GM12878 (cell line): ENCODE results near the gene ACE. TPM values are rescaled to one million over a fixed set of nuclear protein-coding genes. Genes with fewer than 3 reads are reported as not detected.

Experiments used
- ATAC-seq: fragments of 200-7000 bp; cut with Tn5 transposase; 3 replicates; pipeline ENCODE4 v1.9.1; 2020; ENCODE audit warnings: mild to moderate bottlenecking, moderate library complexity
- BruUV-seq: library from RNA; stranded (reverse); fragments of 400-500 nt; replicated peaks from 2 replicates; lab custom pipeline; 2021; lab: Mats Ljungman, UMichigan
- CTCF ChIA-PET: fragments of 300-600 bp; sonication (Branson Sonifier 250); formaldehyde crosslinking; extraction: SDS; loops from one replicate; lab custom pipeline; 2021; ENCODE audit warnings: inconsistent platforms; lab: Yijun Ruan, JAX
- POLR2A ChIA-PET: fragments of 350-600 bp; formaldehyde crosslinking; extraction: SDS; loops from one replicate; lab custom pipeline; 2021; ENCODE audit warnings: inconsistent platforms; lab: Charles Lee
- RAD21 ChIA-PET: fragments of 300-600 bp; sonication (Branson Sonifier 250); formaldehyde crosslinking; loops from one replicate; lab custom pipeline; 2023; ENCODE audit warnings: antibody characterized with exemption; ENCODE audit not compliant: unreplicated experiment; lab: Charles Lee
- SMC1A ChIA-PET: fragments of 300-600 bp; sonication (Branson Sonifier 250); formaldehyde crosslinking; loops from one replicate; lab custom pipeline; 2023; ENCODE audit not compliant: unreplicated experiment, uncharacterized antibody; lab: Charles Lee
- DNase-seq: peaks from one replicate; pipeline ENCODE4 v3.0.0-alpha.2; 2011; ENCODE audit warnings: low read depth, low spot score
- FAIRE-seq: peaks from 3 replicates; lab custom pipeline; 2011; peaks lifted over from hg19 to GRCh38; lab: Jason Lieb, UNC
- H2AFZ ChIP-seq: 2 replicates; pipeline ENCODE4 v1.6.0; 2011; ENCODE audit warnings: low read depth, low read length, control low read depth; ENCODE audit not compliant: control insufficient read depth
- H3K27ac ChIP-seq: 2 replicates; pipeline ENCODE4 v1.5.1; 2011; ENCODE audit warnings: control low read depth; ENCODE audit not compliant: control insufficient read depth, insufficient read depth
- H3K27me3 ChIP-seq, 2 experiments: replicated peaks in 1 of 2; 2 replicates each; pipeline versions ENCODE4 v1.6.0 to v1.6.1; 2011; ENCODE audit warnings: low read length in 1 of 2; ENCODE audit not compliant: control insufficient read depth in 2 of 2, insufficient read depth in 2 of 2
- H3K36me3 ChIP-seq, 2 experiments: 2 replicates each; pipeline ENCODE4 v1.5.1; 2011; ENCODE audit warnings: low read length in 1 of 2; ENCODE audit not compliant: control insufficient read depth in 2 of 2, insufficient read depth in 2 of 2
- H3K4me1 ChIP-seq: 2 replicates; pipeline ENCODE4 v1.6.1; 2011; ENCODE audit warnings: mild to moderate bottlenecking, low read length, moderate library complexity, mixed read lengths; ENCODE audit not compliant: control insufficient read depth, insufficient read depth
- H3K4me2 ChIP-seq: 2 replicates; pipeline ENCODE4 v1.6.0; 2011; ENCODE audit warnings: control low read depth; ENCODE audit not compliant: control insufficient read depth, insufficient read depth
- H3K4me3 ChIP-seq: fragments of 200-600 bp; sonication (generic); 2 replicates; pipeline ENCODE4 v1.5.1; 2016
- H3K79me2 ChIP-seq: 2 replicates; pipeline ENCODE4 v1.6.0; 2011; ENCODE audit warnings: low read length; ENCODE audit not compliant: control insufficient read depth, insufficient read depth
- H3K9ac ChIP-seq: 2 replicates; pipeline ENCODE4 v1.8.0; 2011; ENCODE audit warnings: low read length, control low read depth, mixed read lengths; ENCODE audit not compliant: control insufficient read depth, insufficient read depth
- H3K9me3 ChIP-seq: replicated peaks from 3 replicates; pipeline ENCODE4 v1.5.1; 2011; ENCODE audit warnings: mild to moderate bottlenecking, low read length; ENCODE audit not compliant: control insufficient read depth, insufficient read depth
- H4K20me1 ChIP-seq: 2 replicates; pipeline ENCODE4 v1.6.0; 2011; ENCODE audit not compliant: control insufficient read depth, insufficient read depth
- CBX3 ChIP-seq: fragments of 200-600 bp; sonication (generic); IDR thresholded peaks from 2 replicates; pipeline ENCODE4 v1.6.1; 2016; ENCODE audit warnings: low read depth, borderline replicate concordance
- CREB1 ChIP-seq: IDR thresholded peaks from 2 replicates; pipeline ENCODE4 v1.6.1; 2012; ENCODE audit warnings: low read depth, mild to moderate bottlenecking, inconsistent platforms
- RELA ChIP-seq: fragments of 450-650 bp; IDR thresholded peaks from 2 replicates; pipeline ENCODE4 v1.8.0; 2014; ENCODE audit warnings: borderline replicate concordance; ENCODE audit not compliant: partially characterized antibody
- WGBS: methylation state at CpG from one replicate; pipeline ENCODE4 v1.1.6; 2016; ENCODE audit warnings: low lambda C conversion rate; ENCODE audit not compliant: insufficient replicate concordance, insufficient coverage; ENCODE audit errors: missing lambda C conversion rate; 5-methylcytosine and 5-hydroxymethylcytosine counted together
- in situ Hi-C: fragments of 300-500 bp; cut with MboI; formaldehyde crosslinking; loops from 9 replicates; pipeline ENCODE4 v1.14.3; 2018; ENCODE audit warnings: mixed read lengths
- intact Hi-C: fragments of 100-400 bp; cut with micrococcal nuclease; formaldehyde crosslinking; loops from one replicate; pipeline ENCODE4 v1.14.2; 2022; ENCODE audit not compliant: unreplicated experiment
- polyA plus RNA-seq, 11 experiments: library from polyadenylated mRNA; depleted of rRNA in 4 of 11; unstranded in 6 of 11; stranded (reverse) in 5 of 11; fragments of >200 nt; fragmentation: Nextera tagmentation in 4 of 11; fragmentation: Illumina TruSeq in 1 of 11; extraction: Ambion mirVana in 4 of 11; extraction: Trizol in 1 of 11; gene quantifications; 1 replicate in 1 of 11; 2 replicates in 10 of 11; pipeline versions ENCODE4 v1.2.1 to v1.2.3, GENCODE V29; 2011 to 2016; ENCODE audit warnings: inconsistent platforms in 2 of 11, missing spikeins in 2 of 11, low read depth in 1 of 11
- total RNA-seq, 4 experiments: library from RNA; depleted of rRNA in 3 of 4; stranded (reverse); fragments of >200 nt in 3 of 4; fragmentation: Illumina TruSeq in 1 of 4; extraction: Trizol in 1 of 4; gene quantifications; 2 replicates each; pipeline versions ENCODE4 v1.2.1 to v1.2.3, GENCODE V29; 2013 to 2021
- TF ChIP-seq, protein P1 (sequence below): fragments of 450-650 bp; IDR thresholded peaks from 2 replicates; pipeline ENCODE4 v1.6.1; 2017; ENCODE audit warnings: mild to moderate bottlenecking
- TF ChIP-seq, protein P2 (sequence below): fragments of 450-650 bp; IDR thresholded peaks from 2 replicates; pipeline ENCODE4 v1.6.1; 2017; ENCODE audit warnings: mild to moderate bottlenecking, moderate library complexity
- TF ChIP-seq, protein P3 (sequence below): IDR thresholded peaks from 2 replicates; pipeline ENCODE4 v1.6.1; 2012; ENCODE audit warnings: improper control_type of control experiment, low read depth, low read length; ENCODE audit not compliant: insufficient replicate concordance
- TF ChIP-seq, protein P4 (sequence below): fragments of 450-650 bp; IDR thresholded peaks from 2 replicates; pipeline ENCODE4 v1.6.1; 2017; ENCODE audit warnings: low read depth, mild to moderate bottlenecking, moderate library complexity

The ACE gene
- total and polyA plus RNA-seq, 10 of the 15 experiments (the other 5 are each of a cell fraction or from before 2014, with no cell fraction given) = 0.46 TPM; not detected in 9

DNA sequence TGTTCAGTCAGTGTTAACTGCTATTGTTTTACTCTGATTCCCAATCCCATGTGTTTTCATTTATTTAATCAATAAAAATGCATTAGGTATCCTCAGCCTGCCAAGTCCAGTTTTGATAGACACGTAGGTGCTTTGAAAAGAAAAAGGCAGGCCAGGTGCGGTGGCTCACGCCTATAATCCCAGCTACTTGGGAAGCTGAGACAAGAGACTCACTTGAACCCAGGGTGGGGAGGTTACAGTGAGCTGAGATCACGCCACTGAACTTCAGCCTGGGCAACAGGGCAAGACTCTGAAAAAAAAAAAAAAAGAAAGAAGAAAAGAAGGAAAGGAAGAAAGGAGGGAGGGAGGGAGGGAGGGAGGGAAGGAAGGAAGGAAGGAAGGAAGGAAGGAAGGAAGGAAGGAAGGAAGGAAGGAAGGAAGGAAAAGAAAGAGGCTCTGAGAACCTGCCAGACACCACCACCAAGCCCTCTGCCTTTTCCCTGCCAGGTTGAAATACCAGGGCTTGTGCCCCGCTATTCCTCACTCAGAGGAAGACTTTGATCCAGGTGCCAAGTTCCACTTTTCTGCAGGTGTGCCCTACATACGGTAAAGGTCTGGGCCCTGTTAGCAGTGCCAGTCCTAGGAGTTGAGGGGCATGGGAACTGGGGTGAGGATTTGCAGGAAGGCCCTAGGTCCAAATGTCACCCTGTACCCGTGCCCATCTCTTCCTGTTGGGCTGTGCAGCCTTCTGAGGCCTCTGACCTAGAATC lies 36.2 kb downstream of the ACE start (continued):
- TF ChIP-seq, protein P1, sequence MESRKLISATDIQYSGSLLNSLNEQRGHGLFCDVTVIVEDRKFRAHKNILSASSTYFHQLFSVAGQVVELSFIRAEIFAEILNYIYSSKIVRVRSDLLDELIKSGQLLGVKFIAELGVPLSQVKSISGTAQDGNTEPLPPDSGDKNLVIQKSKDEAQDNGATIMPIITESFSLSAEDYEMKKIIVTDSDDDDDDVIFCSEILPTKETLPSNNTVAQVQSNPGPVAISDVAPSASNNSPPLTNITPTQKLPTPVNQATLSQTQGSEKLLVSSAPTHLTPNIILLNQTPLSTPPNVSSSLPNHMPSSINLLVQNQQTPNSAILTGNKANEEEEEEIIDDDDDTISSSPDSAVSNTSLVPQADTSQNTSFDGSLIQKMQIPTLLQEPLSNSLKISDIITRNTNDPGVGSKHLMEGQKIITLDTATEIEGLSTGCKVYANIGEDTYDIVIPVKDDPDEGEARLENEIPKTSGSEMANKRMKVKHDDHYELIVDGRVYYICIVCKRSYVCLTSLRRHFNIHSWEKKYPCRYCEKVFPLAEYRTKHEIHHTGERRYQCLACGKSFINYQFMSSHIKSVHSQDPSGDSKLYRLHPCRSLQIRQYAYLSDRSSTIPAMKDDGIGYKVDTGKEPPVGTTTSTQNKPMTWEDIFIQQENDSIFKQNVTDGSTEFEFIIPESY = no peak

DNA sequence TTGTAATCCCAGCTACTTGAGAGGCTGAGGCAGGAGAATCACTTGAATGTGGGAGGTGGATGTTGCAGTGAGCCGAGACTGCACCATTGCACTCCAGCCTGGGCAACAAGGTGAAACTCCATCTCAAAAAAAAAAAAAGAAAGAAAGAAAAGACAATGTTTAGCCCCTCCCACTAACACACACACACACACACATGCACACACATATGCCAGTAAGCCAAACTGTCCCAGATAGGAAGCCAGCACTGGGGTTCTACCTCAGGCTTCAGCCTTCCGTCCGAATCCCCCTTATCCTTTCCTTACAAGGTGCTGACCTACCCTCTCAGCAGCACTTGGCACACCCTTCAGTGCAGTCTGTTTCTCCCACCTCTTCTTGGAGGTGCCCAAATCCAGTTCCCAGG lies 37.6 kb downstream of the ACE start:
- ChIA-PET RAD21 (no interaction called here), POLR2A (no interaction called here), CTCF (interaction anchor here (0.6 to 1.2 kb wide), 3 partner anchors 11 to 432 kb away, joined by 3 to 4 read pairs (median 3); no protein-coding TSS in a partner anchor), SMC1A (no interaction called here)
- H4K20me1 ChIP-seq = no peaks in the 10 kb centered on the region
- H3K27me3 ChIP-seq = no peaks in the 10 kb centered on the region
- no peak overlapping the region for H3K27ac ChIP-seq
- ATAC-seq (no peak), DNase-seq (no peak), FAIRE-seq (no peak)
- intact Hi-C loops = no loop called here
- H3K4me2 ChIP-seq = peak overlapping the region; percentile 21
- H3K9me3 ChIP-seq = no peaks in the 10 kb centered on the region
- no peaks in the 10 kb centered on the region for H3K36me3 ChIP-seq
- BruUV-seq = no TSS peak
- H3K4me3 ChIP-seq = no peak overlapping the region
- peaks cover 9% of the 10 kb centered on the region for H3K4me1 ChIP-seq
- no peak overlapping the region for H2AFZ ChIP-seq
- in situ Hi-C loops = no loop called here
- no peaks in the 10 kb centered on the region for H3K79me2 ChIP-seq
- H3K9ac ChIP-seq = no peak overlapping the region
- 0% methylated on average over 3 of the region's 3 CpGs for WGBS
- TF ChIP-seq, protein P2, sequence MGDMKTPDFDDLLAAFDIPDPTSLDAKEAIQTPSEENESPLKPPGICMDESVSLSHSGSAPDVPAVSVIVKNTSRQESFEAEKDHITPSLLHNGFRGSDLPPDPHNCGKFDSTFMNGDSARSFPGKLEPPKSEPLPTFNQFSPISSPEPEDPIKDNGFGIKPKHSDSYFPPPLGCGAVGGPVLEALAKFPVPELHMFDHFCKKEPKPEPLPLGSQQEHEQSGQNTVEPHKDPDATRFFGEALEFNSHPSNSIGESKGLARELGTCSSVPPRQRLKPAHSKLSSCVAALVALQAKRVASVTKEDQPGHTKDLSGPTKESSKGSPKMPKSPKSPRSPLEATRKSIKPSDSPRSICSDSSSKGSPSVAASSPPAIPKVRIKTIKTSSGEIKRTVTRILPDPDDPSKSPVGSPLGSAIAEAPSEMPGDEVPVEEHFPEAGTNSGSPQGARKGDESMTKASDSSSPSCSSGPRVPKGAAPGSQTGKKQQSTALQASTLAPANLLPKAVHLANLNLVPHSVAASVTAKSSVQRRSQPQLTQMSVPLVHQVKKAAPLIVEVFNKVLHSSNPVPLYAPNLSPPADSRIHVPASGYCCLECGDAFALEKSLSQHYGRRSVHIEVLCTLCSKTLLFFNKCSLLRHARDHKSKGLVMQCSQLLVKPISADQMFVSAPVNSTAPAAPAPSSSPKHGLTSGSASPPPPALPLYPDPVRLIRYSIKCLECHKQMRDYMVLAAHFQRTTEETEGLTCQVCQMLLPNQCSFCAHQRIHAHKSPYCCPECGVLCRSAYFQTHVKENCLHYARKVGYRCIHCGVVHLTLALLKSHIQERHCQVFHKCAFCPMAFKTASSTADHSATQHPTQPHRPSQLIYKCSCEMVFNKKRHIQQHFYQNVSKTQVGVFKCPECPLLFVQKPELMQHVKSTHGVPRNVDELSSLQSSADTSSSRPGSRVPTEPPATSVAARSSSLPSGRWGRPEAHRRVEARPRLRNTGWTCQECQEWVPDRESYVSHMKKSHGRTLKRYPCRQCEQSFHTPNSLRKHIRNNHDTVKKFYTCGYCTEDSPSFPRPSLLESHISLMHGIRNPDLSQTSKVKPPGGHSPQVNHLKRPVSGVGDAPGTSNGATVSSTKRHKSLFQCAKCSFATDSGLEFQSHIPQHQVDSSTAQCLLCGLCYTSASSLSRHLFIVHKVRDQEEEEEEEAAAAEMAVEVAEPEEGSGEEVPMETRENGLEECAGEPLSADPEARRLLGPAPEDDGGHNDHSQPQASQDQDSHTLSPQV = no peak
- TF ChIP-seq CREB1 (no peak), CBX3 (no peak), RELA (no peak)
- TF ChIP-seq, protein P3, sequence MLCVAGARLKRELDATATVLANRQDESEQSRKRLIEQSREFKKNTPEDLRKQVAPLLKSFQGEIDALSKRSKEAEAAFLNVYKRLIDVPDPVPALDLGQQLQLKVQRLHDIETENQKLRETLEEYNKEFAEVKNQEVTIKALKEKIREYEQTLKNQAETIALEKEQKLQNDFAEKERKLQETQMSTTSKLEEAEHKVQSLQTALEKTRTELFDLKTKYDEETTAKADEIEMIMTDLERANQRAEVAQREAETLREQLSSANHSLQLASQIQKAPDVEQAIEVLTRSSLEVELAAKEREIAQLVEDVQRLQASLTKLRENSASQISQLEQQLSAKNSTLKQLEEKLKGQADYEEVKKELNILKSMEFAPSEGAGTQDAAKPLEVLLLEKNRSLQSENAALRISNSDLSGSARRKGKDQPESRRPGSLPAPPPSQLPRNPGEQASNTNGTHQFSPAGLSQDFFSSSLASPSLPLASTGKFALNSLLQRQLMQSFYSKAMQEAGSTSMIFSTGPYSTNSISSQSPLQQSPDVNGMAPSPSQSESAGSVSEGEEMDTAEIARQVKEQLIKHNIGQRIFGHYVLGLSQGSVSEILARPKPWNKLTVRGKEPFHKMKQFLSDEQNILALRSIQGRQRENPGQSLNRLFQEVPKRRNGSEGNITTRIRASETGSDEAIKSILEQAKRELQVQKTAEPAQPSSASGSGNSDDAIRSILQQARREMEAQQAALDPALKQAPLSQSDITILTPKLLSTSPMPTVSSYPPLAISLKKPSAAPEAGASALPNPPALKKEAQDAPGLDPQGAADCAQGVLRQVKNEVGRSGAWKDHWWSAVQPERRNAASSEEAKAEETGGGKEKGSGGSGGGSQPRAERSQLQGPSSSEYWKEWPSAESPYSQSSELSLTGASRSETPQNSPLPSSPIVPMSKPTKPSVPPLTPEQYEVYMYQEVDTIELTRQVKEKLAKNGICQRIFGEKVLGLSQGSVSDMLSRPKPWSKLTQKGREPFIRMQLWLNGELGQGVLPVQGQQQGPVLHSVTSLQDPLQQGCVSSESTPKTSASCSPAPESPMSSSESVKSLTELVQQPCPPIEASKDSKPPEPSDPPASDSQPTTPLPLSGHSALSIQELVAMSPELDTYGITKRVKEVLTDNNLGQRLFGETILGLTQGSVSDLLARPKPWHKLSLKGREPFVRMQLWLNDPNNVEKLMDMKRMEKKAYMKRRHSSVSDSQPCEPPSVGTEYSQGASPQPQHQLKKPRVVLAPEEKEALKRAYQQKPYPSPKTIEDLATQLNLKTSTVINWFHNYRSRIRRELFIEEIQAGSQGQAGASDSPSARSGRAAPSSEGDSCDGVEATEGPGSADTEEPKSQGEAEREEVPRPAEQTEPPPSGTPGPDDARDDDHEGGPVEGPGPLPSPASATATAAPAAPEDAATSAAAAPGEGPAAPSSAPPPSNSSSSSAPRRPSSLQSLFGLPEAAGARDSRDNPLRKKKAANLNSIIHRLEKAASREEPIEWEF = no peak
- TF ChIP-seq, protein P4, sequence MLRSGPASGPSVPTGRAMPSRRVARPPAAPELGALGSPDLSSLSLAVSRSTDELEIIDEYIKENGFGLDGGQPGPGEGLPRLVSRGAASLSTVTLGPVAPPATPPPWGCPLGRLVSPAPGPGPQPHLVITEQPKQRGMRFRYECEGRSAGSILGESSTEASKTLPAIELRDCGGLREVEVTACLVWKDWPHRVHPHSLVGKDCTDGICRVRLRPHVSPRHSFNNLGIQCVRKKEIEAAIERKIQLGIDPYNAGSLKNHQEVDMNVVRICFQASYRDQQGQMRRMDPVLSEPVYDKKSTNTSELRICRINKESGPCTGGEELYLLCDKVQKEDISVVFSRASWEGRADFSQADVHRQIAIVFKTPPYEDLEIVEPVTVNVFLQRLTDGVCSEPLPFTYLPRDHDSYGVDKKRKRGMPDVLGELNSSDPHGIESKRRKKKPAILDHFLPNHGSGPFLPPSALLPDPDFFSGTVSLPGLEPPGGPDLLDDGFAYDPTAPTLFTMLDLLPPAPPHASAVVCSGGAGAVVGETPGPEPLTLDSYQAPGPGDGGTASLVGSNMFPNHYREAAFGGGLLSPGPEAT = no peak
